ENCODE data around the gene PSMG2. TPM values are rescaled to one million over a fixed set of nuclear protein-coding genes. Genes with fewer than 3 reads are reported as not detected.

PSMG2 gene
- total RNA-seq, 3 donors from 2014 or later = 78.7 to 102 (median 83.4) TPM

GRCh38 chr18:12657684-12658425, 45.0 kb upstream of the PSMG2 start, which contains the start of gene SPIRE1:
Gene SPIRE1 (minus strand): TSS chr18:12658107. CDS start chr18:12657866, 241 bp downstream.
- no peaks in the 10 kb centered on the region for H3K27me3 ChIP-seq
- H3K27ac ChIP-seq = peak within 1 kb of the TSS; percentile 93 to 95
- peak within 1 kb of the TSS; percentile 66 to 81 (median 79) for H3K4me3 ChIP-seq
- no peaks in the 10 kb centered on the region for H3K36me3 ChIP-seq
- intact Hi-C loops (cut with DNase I; ENCODE audit: low total_unique reads) = loop anchor here (10.0 kb wide), 1 partner anchor 263 kb away; no protein-coding TSS in a partner anchor
- H3K9me3 ChIP-seq = no peaks in the 10 kb centered on the region
- peak in 1 of 2 donors; percentile 28 for DNase-seq (ENCODE audit: low spot score in 2 of 2)
- H3K4me1 ChIP-seq = no peaks in the 10 kb centered on the region
- TF ChIP-seq, protein P1, sequence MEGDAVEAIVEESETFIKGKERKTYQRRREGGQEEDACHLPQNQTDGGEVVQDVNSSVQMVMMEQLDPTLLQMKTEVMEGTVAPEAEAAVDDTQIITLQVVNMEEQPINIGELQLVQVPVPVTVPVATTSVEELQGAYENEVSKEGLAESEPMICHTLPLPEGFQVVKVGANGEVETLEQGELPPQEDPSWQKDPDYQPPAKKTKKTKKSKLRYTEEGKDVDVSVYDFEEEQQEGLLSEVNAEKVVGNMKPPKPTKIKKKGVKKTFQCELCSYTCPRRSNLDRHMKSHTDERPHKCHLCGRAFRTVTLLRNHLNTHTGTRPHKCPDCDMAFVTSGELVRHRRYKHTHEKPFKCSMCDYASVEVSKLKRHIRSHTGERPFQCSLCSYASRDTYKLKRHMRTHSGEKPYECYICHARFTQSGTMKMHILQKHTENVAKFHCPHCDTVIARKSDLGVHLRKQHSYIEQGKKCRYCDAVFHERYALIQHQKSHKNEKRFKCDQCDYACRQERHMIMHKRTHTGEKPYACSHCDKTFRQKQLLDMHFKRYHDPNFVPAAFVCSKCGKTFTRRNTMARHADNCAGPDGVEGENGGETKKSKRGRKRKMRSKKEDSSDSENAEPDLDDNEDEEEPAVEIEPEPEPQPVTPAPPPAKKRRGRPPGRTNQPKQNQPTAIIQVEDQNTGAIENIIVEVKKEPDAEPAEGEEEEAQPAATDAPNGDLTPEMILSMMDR (IDR thresholded peaks at IDR 0.05) = peak in 1 of 3 donors; percentile 9
- TF ChIP-seq POLR2A (IDR thresholded peaks at IDR 0.05) = no peak

DNA sequence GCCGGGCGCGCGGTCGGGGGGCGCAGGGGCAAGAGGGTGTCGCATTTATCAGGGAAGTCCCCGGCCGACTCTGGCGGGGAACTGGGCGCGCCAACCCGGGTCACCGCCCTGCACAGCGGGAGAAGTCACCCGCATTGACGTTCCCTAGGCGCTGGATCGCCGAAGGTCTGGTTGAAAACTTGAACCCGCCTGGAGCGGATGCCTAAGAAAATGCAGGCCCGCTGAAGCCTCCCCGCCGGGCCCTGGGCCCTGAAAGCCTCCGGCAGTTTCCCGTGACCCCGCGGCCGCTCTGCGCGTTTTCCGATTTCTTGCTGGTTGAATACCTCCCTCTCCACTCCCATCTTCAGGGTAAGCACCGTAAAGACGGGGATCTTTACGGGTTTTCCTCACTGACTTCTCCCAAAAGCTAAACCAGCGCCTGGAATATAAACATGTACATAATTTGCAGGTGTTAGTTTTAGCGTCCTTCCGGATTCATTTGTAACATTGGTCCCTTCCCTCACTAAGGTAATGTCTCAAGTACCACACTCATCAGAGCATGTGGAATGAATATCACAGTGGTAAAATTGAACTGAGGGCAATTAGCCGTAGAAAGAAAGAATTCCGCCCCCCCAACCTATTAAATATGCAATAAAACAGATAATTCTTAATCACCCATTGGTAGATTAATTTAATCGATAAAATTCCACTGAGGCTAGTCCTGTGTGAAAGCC, 44.3 kb upstream of the PSMG2 start:
- H3K4me3 ChIP-seq = peak overlapping the region; percentile 66 to 81 (median 79)
- no peak for TF ChIP-seq POLR2A (IDR thresholded peaks at IDR 0.05)
- TF ChIP-seq POLR2AphosphoS5 (IDR thresholded peaks at IDR 0.05) = no peak
- TF ChIP-seq, protein P1 (IDR thresholded peaks at IDR 0.05) = no peak
- intact Hi-C loops (cut with DNase I; ENCODE audit: low total_unique reads) = loop anchor here (10.0 kb wide), 1 partner anchor 264 kb away; no protein-coding TSS in a partner anchor
- H3K27me3 ChIP-seq = no peaks in the 10 kb centered on the region
- H3K36me3 ChIP-seq = no peaks in the 10 kb centered on the region
- DNase-seq (ENCODE audit: low spot score in 2 of 2) = peak in 1 of 2 donors; percentile 53
- peak overlapping the region; percentile 93 to 95 for H3K27ac ChIP-seq
- no peaks in the 10 kb centered on the region for H3K4me1 ChIP-seq
- no peaks in the 10 kb centered on the region for H3K9me3 ChIP-seq

GRCh38 chr18:12659904-12660605, 42.8 kb upstream of the PSMG2 start:
- H3K27ac ChIP-seq = no peak overlapping the region
- TF ChIP-seq, protein P1 (IDR thresholded peaks at IDR 0.05) = peak; percentile 78 to 94 (median 89)
- TF ChIP-seq POLR2AphosphoS5 (IDR thresholded peaks at IDR 0.05) = no peak

DNA sequence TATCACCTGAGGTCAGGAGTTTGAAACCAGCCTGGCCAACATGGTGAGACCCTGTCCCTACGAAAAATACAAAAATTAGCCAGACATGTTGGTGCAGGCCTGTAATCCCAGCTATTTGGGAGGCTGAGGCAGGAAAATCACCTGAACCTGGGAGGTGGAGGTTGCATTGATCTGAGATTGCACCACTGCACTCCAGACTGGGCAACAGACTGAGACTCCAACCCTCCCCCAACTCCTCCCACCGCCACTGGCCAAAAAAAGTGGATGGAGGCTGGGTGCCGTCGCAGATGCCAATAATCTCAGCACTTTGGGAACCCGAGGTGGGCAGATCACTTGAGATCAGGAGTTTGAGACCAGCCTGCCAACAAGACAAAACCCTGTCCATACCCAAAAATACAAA, 34.8 kb upstream of the PSMG2 start:
- Histone ChIP-seq H3K36me3 (no peaks in the 10 kb centered on the region), H3K4me3 (no peak overlapping the region), H3K27ac (no peak overlapping the region), H3K4me1 (no peaks in the 10 kb centered on the region), H3K9me3 (no peaks in the 10 kb centered on the region), H3K27me3 (no peaks in the 10 kb centered on the region)
- DNase-seq (ENCODE audit: low spot score in 2 of 2) = no peak
- intact Hi-C loops (cut with DNase I; ENCODE audit: low total_unique reads) = no loop called here
- no peak for TF ChIP-seq POLR2A (IDR thresholded peaks at IDR 0.05)
- no peak for TF ChIP-seq POLR2AphosphoS5 (IDR thresholded peaks at IDR 0.05)
- TF ChIP-seq, protein P1 (IDR thresholded peaks at IDR 0.05) = no peak

More at GRCh38 chr18:12659904-12660605, 42.8 kb upstream of the PSMG2 start:
- no peaks in the 10 kb centered on the region for H3K27me3 ChIP-seq
- H3K4me1 ChIP-seq = no peaks in the 10 kb centered on the region
- no peaks in the 10 kb centered on the region for H3K36me3 ChIP-seq
- no peak overlapping the region for H3K4me3 ChIP-seq
- no peaks in the 10 kb centered on the region for H3K9me3 ChIP-seq
- DNase-seq (ENCODE audit: low spot score in 2 of 2) = no peak
- intact Hi-C loops (cut with DNase I; ENCODE audit: low total_unique reads) = loop anchor here (10.0 kb wide), 1 partner anchor 265 kb away; no protein-coding TSS in a partner anchor

Data from breast epithelium (tissue), 4 donors.